Vagina (tissue), 2 donors: Measurements from ENCODE around the gene CYP1A2.

Experiments
- POLR2A ChIP-seq, 2 donors: fragments of 450-650 bp; IDR thresholded peaks; one replicate each; pipeline ENCODE4 v1.6.1; 2017; ENCODE audit warnings: antibody characterized with exemption in 2 of 2, mild to moderate bottlenecking in 2 of 2, moderate library complexity in 2 of 2
- POLR2AphosphoS5 ChIP-seq, 2 donors: sonication (generic); formaldehyde crosslinking; IDR thresholded peaks; one replicate each; pipeline ENCODE4 v1.9.0; 2017; ENCODE audit warnings: antibody characterized with exemption in 2 of 2, mild to moderate bottlenecking in 2 of 2, low read depth in 1 of 2; ENCODE audit not compliant: insufficient read depth in 1 of 2
- TF ChIP-seq, protein P1 (sequence below), 3 experiments: fragments of 450-650 bp in 2 of 3; fragments of 200-600 bp in 1 of 3; sonication (generic) in 1 of 3; IDR thresholded peaks; one replicate each; pipeline ENCODE4 v1.5.1; 2017 to 2019; ENCODE audit warnings: antibody characterized with exemption in 3 of 3, mild to moderate bottlenecking in 2 of 3, moderate library complexity in 2 of 3

- TF ChIP-seq, protein P1, sequence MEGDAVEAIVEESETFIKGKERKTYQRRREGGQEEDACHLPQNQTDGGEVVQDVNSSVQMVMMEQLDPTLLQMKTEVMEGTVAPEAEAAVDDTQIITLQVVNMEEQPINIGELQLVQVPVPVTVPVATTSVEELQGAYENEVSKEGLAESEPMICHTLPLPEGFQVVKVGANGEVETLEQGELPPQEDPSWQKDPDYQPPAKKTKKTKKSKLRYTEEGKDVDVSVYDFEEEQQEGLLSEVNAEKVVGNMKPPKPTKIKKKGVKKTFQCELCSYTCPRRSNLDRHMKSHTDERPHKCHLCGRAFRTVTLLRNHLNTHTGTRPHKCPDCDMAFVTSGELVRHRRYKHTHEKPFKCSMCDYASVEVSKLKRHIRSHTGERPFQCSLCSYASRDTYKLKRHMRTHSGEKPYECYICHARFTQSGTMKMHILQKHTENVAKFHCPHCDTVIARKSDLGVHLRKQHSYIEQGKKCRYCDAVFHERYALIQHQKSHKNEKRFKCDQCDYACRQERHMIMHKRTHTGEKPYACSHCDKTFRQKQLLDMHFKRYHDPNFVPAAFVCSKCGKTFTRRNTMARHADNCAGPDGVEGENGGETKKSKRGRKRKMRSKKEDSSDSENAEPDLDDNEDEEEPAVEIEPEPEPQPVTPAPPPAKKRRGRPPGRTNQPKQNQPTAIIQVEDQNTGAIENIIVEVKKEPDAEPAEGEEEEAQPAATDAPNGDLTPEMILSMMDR (IDR thresholded peaks at IDR 0.05), result no peak
- no peak for TF ChIP-seq POLR2AphosphoS5 (IDR thresholded peaks at IDR 0.05; ENCODE audit: insufficient read depth in 1 of 2, low read depth in 1 of 2)
- no peak for TF ChIP-seq POLR2A (IDR thresholded peaks at IDR 0.05)
Observed at GRCh38 chr15:74775894-74776293, 27.2 kb downstream of the CYP1A2 start.
